ENCODE results near the gene ARAP1. TPM values are rescaled to one million over a fixed set of nuclear protein-coding genes. Genes with fewer than 3 reads are reported as not detected.

ARAP1 gene
- total RNA-seq = 10 to 100 TPM; 74.4 to 88.3 TPM
- 33.5 TPM for polyA plus RNA-seq (2013, experiment 1 of 2)
- polyA plus RNA-seq (2013, experiment 2 of 2) = 27.9 TPM
- long read RNA-seq, experiment 1, partial matches to known transcripts = 15 of 24 reads
- long read RNA-seq, experiment 1, other reads (novel, unspliced or antisense) = 8 of 24 reads
- long read RNA-seq, experiment 2, full-length matches to known transcripts = 15 of 91 reads
- long read RNA-seq, experiment 2, partial matches to known transcripts = 31 of 91 reads
- long read RNA-seq, experiment 2, other reads (novel, unspliced or antisense) = 45 of 91 reads
- long read RNA-seq, experiment 3, full-length matches to known transcripts = 2 of 72 reads
- long read RNA-seq, experiment 3, partial matches to known transcripts = 40 of 72 reads
- long read RNA-seq, experiment 3, other reads (novel, unspliced or antisense) = 30 of 72 reads
- long read RNA-seq, experiment 4 = 0 reads

DNA sequence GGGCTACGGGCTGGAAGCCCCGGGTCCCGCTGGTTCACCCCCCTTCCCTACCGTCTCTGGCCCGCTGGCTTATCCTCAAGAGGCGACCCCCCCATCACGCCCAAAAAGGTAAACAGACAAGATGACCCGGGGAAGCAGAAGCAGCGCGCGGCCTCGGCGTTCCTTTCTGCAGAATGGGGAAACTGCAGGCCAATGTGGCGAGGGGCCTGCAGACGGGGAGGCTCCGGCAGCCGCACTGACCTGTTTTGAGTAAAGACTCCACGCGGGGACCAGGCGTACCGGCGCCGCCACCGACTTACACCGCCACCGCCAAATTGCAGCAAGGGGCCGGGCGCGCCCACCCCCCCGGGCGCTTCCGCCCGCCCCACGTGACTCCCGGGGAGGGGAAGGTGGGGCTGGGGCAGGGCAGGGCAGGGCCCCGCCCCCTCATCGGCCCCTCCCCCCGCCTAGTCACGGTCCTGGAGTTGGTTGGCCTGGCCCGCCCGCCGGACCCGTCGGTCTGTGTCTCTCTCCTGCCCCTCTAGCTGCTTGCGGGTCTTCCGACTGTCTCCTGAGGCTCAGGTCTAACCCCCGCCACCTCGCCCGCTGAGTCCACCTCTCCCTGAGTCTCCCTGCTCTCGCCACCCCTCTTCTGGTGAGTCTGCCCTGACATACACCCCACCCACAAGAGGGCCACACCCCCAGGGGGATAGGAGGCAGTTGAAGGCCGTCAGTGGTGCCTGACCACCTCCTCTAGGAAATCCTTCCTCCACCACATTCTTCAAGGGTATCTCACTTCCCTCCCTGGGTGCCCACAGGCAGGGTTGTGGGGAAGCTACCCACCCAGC is at the start of gene ARAP1:
Gene ARAP1 (minus strand): TSS at position 321 of the 827 bp plus-strand sequence. CDS start 25,280 bp downstream, outside the sequence.
- peaks cover 26% of the 10 kb centered on the region for H3K27me3 Mint-ChIP-seq (ENCODE audit: insufficient read depth)
- Histone ChIP-seq H3K9ac (ENCODE audit: extremely low read depth, low read length, poor library complexity, severe bottlenecking) (peak within 1 kb of the TSS; percentile 57), H3K36me3 (ENCODE audit: control insufficient read depth, insufficient read depth, low read length) (no peaks in the 10 kb centered on the region), H3K27me3 (ENCODE audit: control insufficient read depth, insufficient read depth, low read length, poor library complexity, severe bottlenecking) (no peaks in the 10 kb centered on the region), H3K27ac (ENCODE audit: low read depth, low read length) (no peak within 1 kb of the TSS), H3K4me1 (ENCODE audit: control insufficient read depth, insufficient read depth, low read length) (peaks cover 6% of the 10 kb centered on the region), H3K4me3 (ENCODE audit: low read length) (peak within 1 kb of the TSS; percentile 89), H3K9me3 (ENCODE audit: control insufficient read depth, low read length) (no peaks in the 10 kb centered on the region)
- no peaks in the 10 kb centered on the region for H3K9me3 Mint-ChIP-seq
- H3K4me1 Mint-ChIP-seq = peaks cover 14% of the 10 kb centered on the region
- WGBS, 2 experiments (ENCODE audit: insufficient coverage in 1 of 2, insufficient read length in 1 of 2) = 2 to 10% methylated on average over 7 to 51 of the region's 51 CpGs
- TF ChIP-seq, protein P1, sequence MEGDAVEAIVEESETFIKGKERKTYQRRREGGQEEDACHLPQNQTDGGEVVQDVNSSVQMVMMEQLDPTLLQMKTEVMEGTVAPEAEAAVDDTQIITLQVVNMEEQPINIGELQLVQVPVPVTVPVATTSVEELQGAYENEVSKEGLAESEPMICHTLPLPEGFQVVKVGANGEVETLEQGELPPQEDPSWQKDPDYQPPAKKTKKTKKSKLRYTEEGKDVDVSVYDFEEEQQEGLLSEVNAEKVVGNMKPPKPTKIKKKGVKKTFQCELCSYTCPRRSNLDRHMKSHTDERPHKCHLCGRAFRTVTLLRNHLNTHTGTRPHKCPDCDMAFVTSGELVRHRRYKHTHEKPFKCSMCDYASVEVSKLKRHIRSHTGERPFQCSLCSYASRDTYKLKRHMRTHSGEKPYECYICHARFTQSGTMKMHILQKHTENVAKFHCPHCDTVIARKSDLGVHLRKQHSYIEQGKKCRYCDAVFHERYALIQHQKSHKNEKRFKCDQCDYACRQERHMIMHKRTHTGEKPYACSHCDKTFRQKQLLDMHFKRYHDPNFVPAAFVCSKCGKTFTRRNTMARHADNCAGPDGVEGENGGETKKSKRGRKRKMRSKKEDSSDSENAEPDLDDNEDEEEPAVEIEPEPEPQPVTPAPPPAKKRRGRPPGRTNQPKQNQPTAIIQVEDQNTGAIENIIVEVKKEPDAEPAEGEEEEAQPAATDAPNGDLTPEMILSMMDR (conservative IDR thresholded peaks at IDR 0.05) = no peak
- H3K27ac Mint-ChIP-seq = peak within 1 kb of the TSS; percentile 95
- H3K4me3 Mint-ChIP-seq = peak within 1 kb of the TSS; percentile 83
- DNase-seq = peak; percentile 94
- peaks cover 25% of the 10 kb centered on the region for H3K36me3 Mint-ChIP-seq (ENCODE audit: low read depth)

DNA sequence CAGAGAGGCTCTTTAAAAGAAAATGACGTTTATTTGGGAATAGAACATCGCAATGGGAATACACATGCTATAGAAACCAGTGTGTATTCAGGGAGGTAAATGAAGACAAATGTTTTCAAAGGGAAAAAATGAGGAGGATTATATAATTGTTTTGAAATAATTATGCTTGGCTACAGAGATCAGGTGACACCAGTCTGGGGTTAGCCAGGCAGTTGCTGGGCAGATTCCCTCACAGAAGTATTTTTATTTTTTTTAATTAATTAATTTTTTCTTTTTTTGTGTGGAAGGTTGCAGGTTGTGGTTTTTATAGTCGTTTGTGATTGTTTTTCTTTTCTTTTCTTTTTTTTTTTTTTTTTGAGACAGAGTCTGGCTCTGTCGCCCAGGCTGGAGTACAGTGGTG is 47.2 kb upstream of the ARAP1 start:
- Histone ChIP-seq H3K4me1 (ENCODE audit: control insufficient read depth, insufficient read depth, low read length) (peaks cover 4% of the 10 kb centered on the region), H3K27me3 (ENCODE audit: control insufficient read depth, insufficient read depth, low read length, poor library complexity, severe bottlenecking) (no peaks in the 10 kb centered on the region), H3K9me3 (ENCODE audit: control insufficient read depth, low read length) (no peaks in the 10 kb centered on the region), H3K4me3 (ENCODE audit: low read length) (no peak overlapping the region), H3K36me3 (ENCODE audit: control insufficient read depth, insufficient read depth, low read length) (no peaks in the 10 kb centered on the region), H3K9ac (ENCODE audit: extremely low read depth, low read length, poor library complexity, severe bottlenecking) (no peak overlapping the region), H3K27ac (ENCODE audit: low read depth, low read length) (no peak overlapping the region)
- DNase-seq = no peak
- Mint-ChIP-seq H3K27ac (no peak overlapping the region), H3K4me3 (no peak overlapping the region), H3K4me1 (peaks cover 15% of the 10 kb centered on the region), H3K36me3 (ENCODE audit: low read depth) (no peaks in the 10 kb centered on the region), H3K9me3 (no peaks in the 10 kb centered on the region), H3K27me3 (ENCODE audit: insufficient read depth) (no peaks in the 10 kb centered on the region)
- TF ChIP-seq, protein P1 (conservative IDR thresholded peaks at IDR 0.05) = no peak
- WGBS, 2 experiments (ENCODE audit: insufficient coverage in 1 of 2, insufficient read length in 1 of 2) = 93 to 100% methylated on average over 3 to 4 of the region's 4 CpGs

GRCh38 chr11:72798361-72798760 is 46.2 kb upstream of the ARAP1 start:
- DNase-seq = peak; percentile 82
- Histone ChIP-seq H3K36me3 (ENCODE audit: control insufficient read depth, insufficient read depth, low read length) (no peaks in the 10 kb centered on the region), H3K27me3 (ENCODE audit: control insufficient read depth, insufficient read depth, low read length, poor library complexity, severe bottlenecking) (no peaks in the 10 kb centered on the region), H3K4me3 (ENCODE audit: low read length) (no peak overlapping the region), H3K4me1 (ENCODE audit: control insufficient read depth, insufficient read depth, low read length) (peaks cover 4% of the 10 kb centered on the region), H3K9me3 (ENCODE audit: control insufficient read depth, low read length) (no peaks in the 10 kb centered on the region), H3K9ac (ENCODE audit: extremely low read depth, low read length, poor library complexity, severe bottlenecking) (no peak overlapping the region), H3K27ac (ENCODE audit: low read depth, low read length) (no peak overlapping the region)
- H3K27me3 Mint-ChIP-seq (ENCODE audit: insufficient read depth) = no peaks in the 10 kb centered on the region
- TF ChIP-seq, protein P1 (conservative IDR thresholded peaks at IDR 0.05) = no peak
- 77% methylated on average over 4 of the region's 4 CpGs; no CpG with 5 or more reads in 1 of the 2 experiments for WGBS, 2 experiments (ENCODE audit: insufficient coverage in 1 of 2, insufficient read length in 1 of 2)
- peaks cover 18% of the 10 kb centered on the region for H3K4me1 Mint-ChIP-seq
- H3K27ac Mint-ChIP-seq = peak overlapping the region; percentile 86
- H3K4me3 Mint-ChIP-seq = no peak overlapping the region
- no peaks in the 10 kb centered on the region for H3K9me3 Mint-ChIP-seq
- no peaks in the 10 kb centered on the region for H3K36me3 Mint-ChIP-seq (ENCODE audit: low read depth)

Data from endodermal cell (in vitro differentiated cells).